Measurements from ENCODE around the gene NOS1AP.

Gene NOS1AP

DNA sequence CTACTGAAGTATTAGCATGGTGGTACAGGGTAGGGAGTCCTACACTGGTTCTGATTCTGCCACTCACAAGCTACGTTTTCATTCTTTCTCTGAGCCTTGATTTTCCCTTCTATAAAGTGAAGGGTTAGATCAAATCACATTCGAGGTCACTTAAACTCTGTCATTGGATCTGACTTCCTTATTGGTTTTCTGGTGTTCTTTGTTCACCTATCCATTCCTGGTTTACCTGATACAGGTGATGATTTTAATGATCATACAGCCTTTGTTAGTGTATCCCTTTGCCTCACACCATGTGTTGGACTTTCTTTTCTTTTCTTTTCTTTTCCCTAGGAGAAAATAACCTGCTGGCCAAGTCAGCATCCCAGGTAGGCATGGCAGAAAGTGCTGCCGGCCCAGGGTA, 74.8 kb downstream of the NOS1AP start:
- no peak overlapping the region for H3K4me3 ChIP-seq (ENCODE audit: low read length)
- H3K27ac ChIP-seq (ENCODE audit: low read length), result no peak overlapping the region
- no peaks in the 10 kb centered on the region for H3K36me3 ChIP-seq (ENCODE audit: control insufficient read depth, insufficient read depth, low read length)
- DNase-seq (ENCODE audit: low read depth, low spot score), result no peak
- H3K9me3 ChIP-seq (ENCODE audit: control insufficient read depth, insufficient read depth, low read length), result no peaks in the 10 kb centered on the region
- no peaks in the 10 kb centered on the region for H3K27me3 ChIP-seq (ENCODE audit: control insufficient read depth, insufficient read depth, low read length)
- peaks cover 18% of the 10 kb centered on the region for H3K4me1 ChIP-seq (ENCODE audit: control insufficient read depth, insufficient read depth, low read length)
- no CpG with 5 or more reads among the region's 3 CpGs for WGBS (ENCODE audit: insufficient coverage, insufficient read length)

DNA sequence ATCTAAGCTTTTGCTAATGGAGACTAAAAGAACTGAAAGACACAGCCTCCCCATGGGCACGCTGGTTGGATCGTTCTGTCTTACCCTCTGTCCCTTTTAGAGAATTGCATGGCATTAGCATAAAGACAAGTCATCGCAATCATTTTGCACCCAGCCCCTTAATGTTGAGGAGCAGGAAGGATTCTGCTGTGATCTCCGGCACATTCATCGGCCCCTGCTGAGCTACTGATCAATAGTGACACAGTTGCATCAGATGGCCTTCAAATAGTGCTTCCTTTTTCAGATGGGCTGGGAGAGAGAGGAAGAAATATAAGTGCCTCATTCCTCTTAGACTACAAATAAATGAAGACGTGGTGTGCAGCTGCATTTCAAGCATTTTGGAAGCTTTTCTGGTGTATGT, 75.4 kb downstream of the NOS1AP start:
- no peaks in the 10 kb centered on the region for H3K36me3 ChIP-seq (ENCODE audit: control insufficient read depth, insufficient read depth, low read length)
- DNase-seq (ENCODE audit: low read depth, low spot score), result peak; percentile 27
- no CpG with 5 or more reads among the region's 6 CpGs for WGBS (ENCODE audit: insufficient coverage, insufficient read length)
- no peak overlapping the region for H3K4me3 ChIP-seq (ENCODE audit: low read length)
- H3K27me3 ChIP-seq (ENCODE audit: control insufficient read depth, insufficient read depth, low read length), result no peaks in the 10 kb centered on the region
- peaks cover 18% of the 10 kb centered on the region for H3K4me1 ChIP-seq (ENCODE audit: control insufficient read depth, insufficient read depth, low read length)
- no peak overlapping the region for H3K27ac ChIP-seq (ENCODE audit: low read length)
- no peaks in the 10 kb centered on the region for H3K9me3 ChIP-seq (ENCODE audit: control insufficient read depth, insufficient read depth, low read length)

DNA sequence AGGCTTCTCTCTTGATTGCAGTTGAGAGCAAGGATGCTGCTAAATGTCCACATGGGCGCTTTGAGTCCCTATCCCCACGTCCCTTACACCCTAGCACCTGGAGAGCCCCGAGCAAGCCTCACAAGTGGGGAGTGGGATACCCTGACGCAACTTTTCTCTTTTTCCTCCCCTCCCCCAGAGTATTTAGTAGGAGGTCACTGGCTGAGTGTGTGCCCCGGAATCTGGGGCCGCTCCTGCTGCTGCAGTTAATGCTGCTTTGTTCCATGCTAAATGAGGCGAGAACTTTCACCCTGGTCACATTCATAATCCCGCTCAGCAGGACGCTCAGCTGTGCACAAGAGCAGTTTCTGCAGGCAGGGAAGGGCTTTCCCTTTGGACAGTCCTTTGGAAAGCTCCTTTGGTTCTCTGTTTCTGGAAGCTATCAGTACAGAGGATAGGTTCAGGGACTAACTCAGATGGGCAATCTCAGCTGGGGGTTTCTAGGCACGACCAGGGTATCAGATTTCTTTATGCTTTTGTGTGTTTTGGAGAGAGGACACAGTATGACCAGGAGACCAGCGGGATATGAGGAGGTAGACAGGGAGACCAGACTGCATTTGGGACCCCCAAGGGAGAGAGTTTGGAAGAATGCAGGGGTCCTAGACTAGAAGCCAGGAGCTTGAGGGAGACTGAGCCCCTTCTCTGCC, 75.9 kb downstream of the NOS1AP start:
- no peak for DNase-seq (ENCODE audit: low read depth, low spot score)
- Histone ChIP-seq H3K9me3 (ENCODE audit: control insufficient read depth, insufficient read depth, low read length) (no peaks in the 10 kb centered on the region), H3K27ac (ENCODE audit: low read length) (no peak overlapping the region), H3K4me1 (ENCODE audit: control insufficient read depth, insufficient read depth, low read length) (peaks cover 18% of the 10 kb centered on the region), H3K36me3 (ENCODE audit: control insufficient read depth, insufficient read depth, low read length) (no peaks in the 10 kb centered on the region), H3K27me3 (ENCODE audit: control insufficient read depth, insufficient read depth, low read length) (no peaks in the 10 kb centered on the region), H3K4me3 (ENCODE audit: low read length) (no peak overlapping the region)
- WGBS (ENCODE audit: insufficient coverage, insufficient read length), result no CpG with 5 or more reads among the region's 11 CpGs

DNA sequence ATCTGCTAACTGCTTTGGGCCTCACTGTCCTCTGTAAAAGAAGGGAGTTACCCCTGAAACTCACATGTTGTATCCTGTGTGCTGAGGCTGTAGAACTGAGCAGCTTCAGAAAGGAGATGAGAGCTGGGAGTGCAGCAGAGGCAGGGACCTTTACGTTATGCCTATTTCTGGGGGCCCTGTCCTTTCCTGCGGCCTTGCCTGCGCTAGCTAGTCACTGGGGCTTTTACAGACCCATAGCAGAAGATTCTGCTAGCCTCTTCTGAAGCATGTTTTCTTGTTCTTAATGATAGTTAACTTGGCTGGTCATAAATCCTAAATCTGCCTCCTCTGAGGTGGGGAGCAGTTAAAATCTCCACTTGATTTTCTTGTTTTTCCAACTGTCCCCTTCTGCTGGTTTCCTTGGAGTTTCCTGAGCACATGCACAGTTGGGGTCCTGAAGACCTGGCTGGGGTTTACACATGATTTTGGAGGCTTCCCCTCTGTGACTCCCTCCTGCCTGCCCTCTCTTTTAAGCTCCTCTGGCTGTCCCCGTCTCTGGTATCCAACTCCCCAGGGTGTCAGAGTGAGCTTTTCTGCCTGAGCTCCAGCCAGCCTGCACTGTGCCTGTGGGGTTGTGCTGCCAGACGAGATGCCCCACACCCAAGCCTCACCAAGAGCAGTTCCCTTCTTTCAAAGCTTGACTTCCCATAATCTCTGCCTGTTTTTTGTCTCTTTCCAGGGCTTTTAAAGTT, 76.6 kb downstream of the NOS1AP start:
- Histone ChIP-seq H3K27me3 (ENCODE audit: control insufficient read depth, insufficient read depth, low read length) (no peaks in the 10 kb centered on the region), H3K36me3 (ENCODE audit: control insufficient read depth, insufficient read depth, low read length) (no peaks in the 10 kb centered on the region), H3K4me1 (ENCODE audit: control insufficient read depth, insufficient read depth, low read length) (peaks cover 18% of the 10 kb centered on the region)

DNA sequence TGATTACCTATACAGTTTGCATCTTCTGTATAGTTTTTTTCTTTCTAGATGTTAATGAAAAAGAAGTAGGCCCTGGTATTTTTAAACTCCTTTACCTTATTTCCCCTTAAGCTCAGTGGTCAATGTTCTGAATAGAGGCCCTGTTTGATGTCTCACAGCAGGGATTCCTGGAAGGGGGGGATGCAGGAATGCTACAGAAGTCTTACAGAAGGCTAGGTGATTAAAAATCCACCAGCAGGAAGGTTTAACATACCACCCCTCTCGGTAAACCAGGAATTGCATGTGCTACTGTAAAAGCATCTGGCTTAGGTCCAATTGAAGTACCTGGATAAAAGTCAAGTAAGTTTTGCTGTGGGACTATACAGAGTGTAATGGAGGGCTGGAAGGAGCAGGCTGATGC, 78.3 kb downstream of the NOS1AP start:
- peaks cover 18% of the 10 kb centered on the region for H3K4me1 ChIP-seq (ENCODE audit: control insufficient read depth, insufficient read depth, low read length)
- H3K27me3 ChIP-seq (ENCODE audit: control insufficient read depth, insufficient read depth, low read length), result no peaks in the 10 kb centered on the region
- peak; percentile 67 for DNase-seq (ENCODE audit: low read depth, low spot score)
- H3K27ac ChIP-seq (ENCODE audit: low read length), result no peak overlapping the region
- H3K9me3 ChIP-seq (ENCODE audit: control insufficient read depth, insufficient read depth, low read length), result no peaks in the 10 kb centered on the region
- no peaks in the 10 kb centered on the region for H3K36me3 ChIP-seq (ENCODE audit: control insufficient read depth, insufficient read depth, low read length)
- H3K4me3 ChIP-seq (ENCODE audit: low read length), result no peak overlapping the region
- WGBS (ENCODE audit: insufficient coverage, insufficient read length), result no CpG with 5 or more reads among the region's 1 CpG

More for the DNA sequence above, 76.6 kb downstream of the NOS1AP start:
- no peaks in the 10 kb centered on the region for H3K9me3 ChIP-seq (ENCODE audit: control insufficient read depth, insufficient read depth, low read length)
- no peak for DNase-seq (ENCODE audit: low read depth, low spot score)
- no peak overlapping the region for H3K4me3 ChIP-seq (ENCODE audit: low read length)
- WGBS (ENCODE audit: insufficient coverage, insufficient read length), result no CpG with 5 or more reads among the region's 5 CpGs
- no peak overlapping the region for H3K27ac ChIP-seq (ENCODE audit: low read length)

DNA sequence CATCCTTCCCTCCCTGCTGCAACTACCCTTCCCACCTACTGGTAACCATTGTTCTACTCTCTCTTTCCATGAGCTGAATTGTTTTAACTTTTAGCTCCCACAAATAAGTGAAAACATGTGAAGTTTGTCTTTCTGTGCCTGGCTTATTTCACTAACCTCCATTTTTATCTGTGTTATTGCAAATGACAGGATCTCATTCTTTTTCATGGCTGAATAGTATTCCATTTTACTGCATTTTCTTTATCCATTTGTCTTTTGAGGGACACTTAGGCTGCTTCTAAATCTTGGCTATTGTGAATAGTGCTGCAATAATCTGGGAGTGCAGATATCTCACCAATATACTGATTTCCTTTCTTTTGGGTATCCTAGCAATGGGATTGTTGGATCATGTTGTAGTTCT, 80.6 kb downstream of the NOS1AP start:
- no peak overlapping the region for H3K27ac ChIP-seq (ENCODE audit: low read length)
- no peak for DNase-seq (ENCODE audit: low read depth, low spot score)
- no peak overlapping the region for H3K4me3 ChIP-seq (ENCODE audit: low read length)
- no peaks in the 10 kb centered on the region for H3K9me3 ChIP-seq (ENCODE audit: control insufficient read depth, insufficient read depth, low read length)
- peaks cover 14% of the 10 kb centered on the region for H3K4me1 ChIP-seq (ENCODE audit: control insufficient read depth, insufficient read depth, low read length)
- H3K36me3 ChIP-seq (ENCODE audit: control insufficient read depth, insufficient read depth, low read length), result no peaks in the 10 kb centered on the region
- no peaks in the 10 kb centered on the region for H3K27me3 ChIP-seq (ENCODE audit: control insufficient read depth, insufficient read depth, low read length)

DNA sequence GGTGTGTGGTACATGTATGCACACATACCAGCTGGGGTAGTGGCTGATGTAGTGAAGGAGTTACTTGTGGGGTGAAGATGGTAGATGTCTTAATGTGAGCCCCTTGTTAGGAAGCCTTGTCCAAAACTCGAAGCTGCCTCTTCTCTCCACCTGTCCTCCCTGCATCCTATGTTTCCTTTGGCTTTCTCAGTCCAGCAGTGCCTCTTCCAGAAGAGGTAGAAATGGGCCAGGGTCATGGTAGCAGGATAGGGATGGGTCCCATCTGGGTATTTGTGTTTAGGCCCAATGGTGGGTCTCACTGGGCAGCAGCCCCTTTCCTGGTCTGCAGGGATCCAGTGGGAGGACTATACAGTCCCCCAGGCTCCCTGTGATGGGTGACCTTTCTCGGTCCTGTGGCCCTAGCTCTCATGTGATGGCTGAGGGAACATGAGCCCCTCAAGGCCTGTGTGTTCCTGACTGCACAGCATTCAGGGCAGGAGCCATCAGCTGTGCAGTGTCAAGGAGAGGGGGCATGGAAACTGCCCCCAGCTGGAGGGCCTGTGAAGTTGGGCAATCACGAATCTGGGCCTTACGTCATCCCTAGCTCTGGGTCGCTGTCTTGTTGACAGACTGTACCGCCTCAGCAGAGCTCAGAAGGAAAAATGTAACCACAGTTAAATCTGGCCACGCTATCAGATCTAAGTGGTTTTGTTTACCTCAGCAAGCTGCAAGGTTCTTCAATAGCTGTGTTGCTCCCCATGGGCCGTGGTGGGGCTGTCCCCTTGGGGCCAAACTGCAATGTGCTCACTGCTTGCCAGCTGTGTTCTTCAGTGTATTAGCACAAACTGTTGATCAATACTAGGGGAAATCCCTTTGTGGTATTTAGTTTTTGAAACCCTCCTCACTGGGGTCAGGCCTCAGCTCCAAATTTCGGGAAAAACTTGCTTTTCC, 82.7 kb downstream of the NOS1AP start:
- Histone ChIP-seq H3K9me3 (ENCODE audit: control insufficient read depth, insufficient read depth, low read length) (no peaks in the 10 kb centered on the region), H3K36me3 (ENCODE audit: control insufficient read depth, insufficient read depth, low read length) (no peaks in the 10 kb centered on the region; the same call in 1 of the 2 replicates), H3K4me3 (ENCODE audit: low read length) (no peak overlapping the region), H3K27ac (ENCODE audit: low read length) (no peak overlapping the region), H3K27me3 (ENCODE audit: control insufficient read depth, insufficient read depth, low read length) (no peaks in the 10 kb centered on the region), H3K4me1 (ENCODE audit: control insufficient read depth, insufficient read depth, low read length) (peaks cover 7% of the 10 kb centered on the region; the same call in 1 of the 2 replicates)
- no peak for DNase-seq (ENCODE audit: low read depth, low spot score)
- no CpG with 5 or more reads among the region's 9 CpGs for WGBS (ENCODE audit: insufficient coverage, insufficient read length)

DNA sequence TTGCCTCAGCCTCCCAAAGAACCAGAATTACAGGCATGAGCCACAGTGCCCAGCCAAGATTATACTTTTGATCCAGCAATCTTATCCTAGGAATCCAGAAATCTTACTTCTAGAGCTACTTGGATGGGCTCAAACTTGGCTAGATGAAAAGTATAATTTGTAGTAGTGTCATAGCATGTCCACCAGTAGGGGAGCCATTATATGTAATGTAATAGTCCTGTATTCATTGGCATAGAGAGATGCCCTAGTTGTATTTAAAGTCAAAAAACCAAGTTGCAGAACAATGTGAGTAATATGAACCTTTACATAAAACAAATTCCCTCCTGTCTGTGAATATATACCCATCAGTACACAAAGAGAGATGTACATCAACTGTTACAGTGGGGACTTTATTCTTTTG, 83.9 kb downstream of the NOS1AP start:
- peaks cover 1% of the 10 kb centered on the region; the same call in 1 of the 2 replicates for H3K4me1 ChIP-seq (ENCODE audit: control insufficient read depth, insufficient read depth, low read length)

DNA sequence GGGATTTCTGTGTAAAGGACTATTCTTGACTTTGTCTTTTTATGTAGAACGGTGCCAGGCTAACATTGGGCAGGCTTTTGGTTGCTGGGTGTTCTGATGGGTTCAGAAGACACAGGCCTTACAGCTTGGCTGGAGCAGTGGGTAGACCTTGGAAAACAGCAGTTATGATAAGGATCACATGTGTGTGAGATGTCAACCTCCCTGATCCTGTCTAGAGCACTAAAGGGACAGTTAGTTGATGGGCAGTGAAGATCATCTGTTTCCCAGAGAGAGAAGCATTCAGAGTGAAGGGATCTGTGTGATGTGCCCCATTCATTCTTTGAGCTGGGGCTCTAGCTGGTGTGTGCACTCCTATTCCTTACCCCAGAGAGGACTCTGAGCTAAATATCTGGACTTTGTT, 88.0 kb downstream of the NOS1AP start:
- no peaks in the 10 kb centered on the region for H3K4me1 ChIP-seq (ENCODE audit: control insufficient read depth, insufficient read depth, low read length)
- no peaks in the 10 kb centered on the region; the same call in 1 of the 2 replicates for H3K36me3 ChIP-seq (ENCODE audit: control insufficient read depth, insufficient read depth, low read length)
- no peaks in the 10 kb centered on the region for H3K27me3 ChIP-seq (ENCODE audit: control insufficient read depth, insufficient read depth, low read length)
- H3K9me3 ChIP-seq (ENCODE audit: control insufficient read depth, insufficient read depth, low read length), result no peaks in the 10 kb centered on the region
- DNase-seq (ENCODE audit: low read depth, low spot score), result no peak
- no CpG with 5 or more reads among the region's 1 CpG for WGBS (ENCODE audit: insufficient coverage, insufficient read length)
- H3K4me3 ChIP-seq (ENCODE audit: low read length), result no peak overlapping the region
- no peak overlapping the region for H3K27ac ChIP-seq (ENCODE audit: low read length)

More for the DNA sequence above, 83.9 kb downstream of the NOS1AP start:
- Histone ChIP-seq H3K36me3 (ENCODE audit: control insufficient read depth, insufficient read depth, low read length) (no peaks in the 10 kb centered on the region; the same call in 1 of the 2 replicates), H3K27me3 (ENCODE audit: control insufficient read depth, insufficient read depth, low read length) (no peaks in the 10 kb centered on the region), H3K27ac (ENCODE audit: low read length) (no peak overlapping the region), H3K4me3 (ENCODE audit: low read length) (no peak overlapping the region), H3K9me3 (ENCODE audit: control insufficient read depth, insufficient read depth, low read length) (no peaks in the 10 kb centered on the region)
- DNase-seq (ENCODE audit: low read depth, low spot score), result no peak

DNA sequence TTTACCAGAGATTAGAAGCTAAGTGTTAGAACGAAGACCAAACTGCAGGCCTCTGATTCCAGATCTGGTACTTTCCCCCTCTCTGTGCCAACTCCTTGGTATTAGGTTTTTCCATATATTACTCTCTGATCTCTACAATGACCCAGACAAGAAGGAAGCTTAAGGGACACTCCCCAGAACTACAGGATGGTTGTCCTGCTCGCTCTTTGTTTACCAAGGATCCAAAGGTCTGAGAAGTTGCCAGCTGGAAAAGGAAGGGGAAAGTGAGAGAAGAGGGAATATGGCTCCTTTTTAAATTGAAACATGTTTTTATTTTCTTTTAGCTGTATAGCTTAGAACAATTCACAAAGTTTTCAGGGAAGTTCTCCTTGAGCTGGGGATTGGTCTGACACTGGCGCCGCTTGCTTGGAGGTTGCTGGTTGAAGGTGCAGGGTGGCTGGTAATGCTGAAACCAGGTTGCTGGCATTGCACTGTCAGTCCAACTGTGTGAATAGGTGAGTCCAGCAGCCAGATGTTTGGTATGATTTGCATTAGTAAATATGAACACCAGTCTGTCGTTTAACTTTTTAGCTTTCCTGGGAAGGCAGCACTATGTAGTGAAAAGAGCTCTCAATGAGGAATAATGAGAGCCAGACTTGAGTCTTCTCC, 89.3 kb downstream of the NOS1AP start:
- no CpG with 5 or more reads among the region's 5 CpGs for WGBS (ENCODE audit: insufficient coverage, insufficient read length)
- no peaks in the 10 kb centered on the region; the same call in 1 of the 2 replicates for H3K36me3 ChIP-seq (ENCODE audit: control insufficient read depth, insufficient read depth, low read length)

More for the DNA sequence above, 89.3 kb downstream of the NOS1AP start:
- no peak for DNase-seq (ENCODE audit: low read depth, low spot score)
- no peaks in the 10 kb centered on the region for H3K27me3 ChIP-seq (ENCODE audit: control insufficient read depth, insufficient read depth, low read length)
- no peaks in the 10 kb centered on the region for H3K9me3 ChIP-seq (ENCODE audit: control insufficient read depth, insufficient read depth, low read length)
- no peak overlapping the region for H3K27ac ChIP-seq (ENCODE audit: low read length)
- H3K4me1 ChIP-seq (ENCODE audit: control insufficient read depth, insufficient read depth, low read length), result no peaks in the 10 kb centered on the region
- no peak overlapping the region for H3K4me3 ChIP-seq (ENCODE audit: low read length)

Measured in iPS DF 6.9 (cell line).